GM12878 (cell line): Measurements from ENCODE around the gene EFNA2. TPM values are rescaled to one million over a fixed set of nuclear protein-coding genes. Genes with fewer than 3 reads are reported as not detected.
A peak's percentile ranks its signal among the peaks of the same experiment; 100 is the strongest.

ENCODE experiments used
- BCL11A ChIP-seq: IDR thresholded peaks from 2 replicates; pipeline ENCODE4 v1.6.1; 2011; ENCODE audit warnings: low read depth, low read length
- BCL3 ChIP-seq: IDR thresholded peaks from 2 replicates; pipeline ENCODE4 v1.6.1; 2011; ENCODE audit warnings: borderline replicate concordance, low read depth, mild to moderate bottlenecking, moderate library complexity, low read length; ENCODE audit not compliant: insufficient read depth, poor library complexity, severe bottlenecking
- BHLHE40 ChIP-seq, 2 experiments: fragments of 450-650 bp in 1 of 2; IDR thresholded peaks; 2 replicates each; pipeline ENCODE4 v1.6.1; 2011 to 2017; ENCODE audit warnings: low read depth in 2 of 2, borderline replicate concordance in 1 of 2, improper control_type of control experiment in 1 of 2, low read length in 1 of 2, mild to moderate bottlenecking in 1 of 2
- BRCA1 ChIP-seq: IDR thresholded peaks from 2 replicates; pipeline ENCODE4 v1.6.1; 2011; ENCODE audit warnings: low read depth, low read length, improper control_type of control experiment
- CBX3 ChIP-seq: fragments of 200-600 bp; sonication (generic); IDR thresholded peaks from 2 replicates; pipeline ENCODE4 v1.6.1; 2016; ENCODE audit warnings: low read depth, borderline replicate concordance
- CHD1 ChIP-seq: IDR thresholded peaks from 2 replicates; pipeline ENCODE4 v1.6.1; 2012; ENCODE audit warnings: low read depth, low read length, improper control_type of control experiment
- CREM ChIP-seq: IDR thresholded peaks from 2 replicates; pipeline ENCODE4 v1.6.1; 2014; ENCODE audit warnings: antibody characterized with exemption, low read depth
- E4F1 ChIP-seq: fragments of 450-650 bp; IDR thresholded peaks from 2 replicates; pipeline ENCODE4 v1.6.1; 2018; ENCODE audit warnings: borderline replicate concordance, mild to moderate bottlenecking; ENCODE audit not compliant: partially characterized antibody
- EED ChIP-seq: sonication (generic); IDR thresholded peaks from 2 replicates; pipeline ENCODE4 v1.6.1; 2016; ENCODE audit warnings: antibody characterized with exemption, low read depth
- FOS ChIP-seq: IDR thresholded peaks from 3 replicates; pipeline ENCODE4 v1.6.1; 2011; ENCODE audit warnings: borderline replicate concordance; ENCODE audit not compliant: insufficient read length; ENCODE audit errors: extremely low read depth
- FOXM1 ChIP-seq: IDR thresholded peaks from 2 replicates; pipeline ENCODE4 v1.6.1; 2012; ENCODE audit warnings: low read depth, mild to moderate bottlenecking, inconsistent platforms, low read length, moderate library complexity
- GABPA ChIP-seq: IDR thresholded peaks from 2 replicates; pipeline ENCODE4 v1.6.1; 2014; ENCODE audit warnings: antibody characterized with exemption, low read depth, mild to moderate bottlenecking, inconsistent platforms
- GATAD2B ChIP-seq: fragments of 450-650 bp; conservative IDR thresholded peaks from 2 replicates; pipeline ENCODE4 v1.6.1; 2017; ENCODE audit warnings: low read depth, mild to moderate bottlenecking, moderate library complexity
- JUNB ChIP-seq: IDR thresholded peaks from 2 replicates; pipeline ENCODE4 v1.6.1; 2016; ENCODE audit warnings: antibody characterized with exemption, mild to moderate bottlenecking
- MXI1 ChIP-seq: fragments of 150-350 bp; IDR thresholded peaks from 2 replicates; pipeline ENCODE4 v1.6.1; 2011; ENCODE audit warnings: low read depth, mild to moderate bottlenecking, inconsistent platforms, low read length, improper control_type of control experiment
- PAX8 ChIP-seq: fragments of 450-650 bp; IDR thresholded peaks from 2 replicates; pipeline ENCODE4 v1.6.1; 2017; ENCODE audit warnings: mild to moderate bottlenecking, moderate library complexity
- PKNOX1 ChIP-seq: fragments of 450-650 bp; IDR thresholded peaks from 2 replicates; pipeline ENCODE4 v1.6.1; 2016; ENCODE audit warnings: mild to moderate bottlenecking
- RB1 ChIP-seq: fragments of 450-650 bp; formaldehyde crosslinking; IDR thresholded peaks from 2 replicates; pipeline ENCODE4 v1.6.1; 2017; ENCODE audit warnings: mild to moderate bottlenecking, borderline replicate concordance
- SMAD5 ChIP-seq: IDR thresholded peaks from 2 replicates; pipeline ENCODE4 v1.6.1; 2016; ENCODE audit warnings: antibody characterized with exemption, low read depth
- SMARCA5 ChIP-seq: fragments of 450-650 bp; IDR thresholded peaks from 2 replicates; pipeline ENCODE4 v1.6.1; 2017; ENCODE audit warnings: mild to moderate bottlenecking
- SPI1 ChIP-seq: IDR thresholded peaks from 2 replicates; pipeline ENCODE4 v1.6.1; 2011; ENCODE audit warnings: low read depth, mild to moderate bottlenecking, low read length, moderate library complexity, borderline replicate concordance; ENCODE audit not compliant: insufficient read depth
- TCF3 ChIP-seq: IDR thresholded peaks from 2 replicates; pipeline ENCODE4 v1.6.1; 2012; ENCODE audit warnings: low read depth, mild to moderate bottlenecking, low read length, borderline replicate concordance; ENCODE audit not compliant: insufficient read depth
- TCF7 ChIP-seq: IDR thresholded peaks from 2 replicates; pipeline ENCODE4 v1.6.1; 2014; ENCODE audit warnings: antibody characterized with exemption, borderline replicate concordance
- ZNF384 ChIP-seq: IDR thresholded peaks from 2 replicates; pipeline ENCODE4 v1.6.1; 2012; ENCODE audit warnings: low read depth, mild to moderate bottlenecking, low read length, improper control_type of control experiment, borderline replicate concordance
- ZZZ3 ChIP-seq: IDR thresholded peaks from 2 replicates; pipeline ENCODE4 v1.6.1; 2011; ENCODE audit warnings: low read depth; ENCODE audit not compliant: control insufficient read depth, insufficient read length
- polyA plus RNA-seq, 11 experiments: library from polyadenylated mRNA; depleted of rRNA in 4 of 11; unstranded in 6 of 11; stranded (reverse) in 5 of 11; fragments of >200 nt; fragmentation: Nextera tagmentation in 4 of 11; fragmentation: Illumina TruSeq in 1 of 11; extraction: Ambion mirVana in 4 of 11; extraction: Trizol in 1 of 11; gene quantifications; 1 replicate in 1 of 11; 2 replicates in 10 of 11; pipeline versions ENCODE4 v1.2.1 to v1.2.3, GENCODE V29; 2011 to 2016; ENCODE audit warnings: inconsistent platforms in 2 of 11, missing spikeins in 2 of 11, low read depth in 1 of 11
- total RNA-seq, 4 experiments: library from RNA; depleted of rRNA in 3 of 4; stranded (reverse); fragments of >200 nt in 3 of 4; fragmentation: Illumina TruSeq in 1 of 4; extraction: Trizol in 1 of 4; gene quantifications; 2 replicates each; pipeline versions ENCODE4 v1.2.1 to v1.2.3, GENCODE V29; 2013 to 2021

Gene EFNA2
- total and polyA plus RNA-seq, 10 of the 15 experiments (the other 5 are each of a cell fraction or from before 2014, with no cell fraction given) = not detected

DNA sequence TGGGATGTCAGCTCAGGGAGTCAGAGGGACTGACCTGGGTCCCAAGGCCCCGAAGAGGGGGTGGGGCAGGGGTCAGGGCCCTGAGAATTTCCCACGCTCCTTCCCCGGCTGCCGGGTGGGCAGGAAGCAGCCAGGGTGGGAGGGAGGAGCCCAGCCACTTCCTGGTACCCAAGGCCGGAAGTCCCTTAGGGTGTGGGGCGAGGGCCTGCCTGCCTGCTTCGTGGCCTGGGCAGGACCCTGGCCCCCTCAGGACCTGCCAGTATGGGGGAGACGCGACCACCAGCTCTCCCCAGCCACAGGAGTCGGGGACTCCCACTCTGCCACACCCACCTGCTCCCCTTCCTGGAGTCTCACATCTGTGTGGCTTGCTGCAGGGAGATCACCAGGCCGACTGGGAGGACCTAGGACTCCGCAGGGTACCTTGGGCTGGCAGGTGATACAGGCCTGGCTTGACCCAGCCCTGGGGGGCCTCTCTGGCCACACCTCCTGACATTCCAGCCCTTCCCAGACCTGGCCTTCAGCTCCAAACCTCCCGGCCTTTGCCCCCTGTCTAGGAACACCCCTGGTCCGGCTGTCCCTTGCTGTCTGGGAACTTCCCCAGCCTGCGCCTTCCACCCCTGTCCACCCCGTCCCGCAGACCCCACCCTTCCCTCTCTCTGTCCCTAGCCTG, 26.3 kb upstream of the EFNA2 start (continued):
- TF ChIP-seq ZZZ3 (no peak), PAX8 (no peak), CBX3 (no peak), TCF3 (peak; percentile 11; the same call in 1 of the 2 replicates), GATAD2B (peak; percentile 100), SPI1 (peak; percentile 43; the same call in 1 of the 2 replicates), ZNF384 (no peak), BRCA1 (no peak; the same call in 1 of the 2 replicates), SMAD5 (peak; percentile 66; the same call in 1 of the 2 replicates), RB1 (0 out of 2 replicates have a peak, but pooled peaks have one; percentile 23), EED (peak; percentile 65), GABPA (no peak), BCL3 (peak; percentile 95), PKNOX1 (no peak), FOS (no peak), CREM (no peak), SMARCA5 (no peak), TCF7 (no peak), BHLHE40 (IDR thresholded peaks at IDR 0.05; ENCODE audit: borderline replicate concordance in 1 of 2, low read depth in 2 of 2, low read length in 1 of 2) (peak in 1 of 2 experiments; percentile 58; a peak in 3 of 4 replicates), E4F1 (peak; percentile 92), JUNB (no peak), MXI1 (peak; percentile 45; the same call in 1 of the 2 replicates), FOXM1 (no peak), CHD1 (no peak), BCL11A (no peak)
